Keratinocyte (primary cell): ENCODE results near the gene OTOG.

ENCODE experiments used
- CTCF ChIP-seq, 3 experiments: IDR thresholded peaks in 1 of 3; conservative IDR thresholded peaks in 1 of 3; optimal IDR thresholded peaks in 1 of 3; 2 replicates in 2 of 3; 3 replicates in 1 of 3; pipeline versions ENCODE3 to v1.5.1; 2011; ENCODE audit warnings: low read length in 3 of 3, mild to moderate bottlenecking in 3 of 3, moderate library complexity in 2 of 3, control low read depth in 1 of 3, inconsistent platforms in 1 of 3; ENCODE audit not compliant: insufficient read depth in 2 of 3; ENCODE audit errors: extremely low read depth in 1 of 3
- EZH2 ChIP-seq: IDR thresholded peaks from one replicate; pipeline ENCODE4 v1.6.1; 2012; ENCODE audit warnings: inconsistent platforms, mild to moderate bottlenecking, low read length, moderate library complexity

- TF ChIP-seq CTCF (optimal IDR thresholded peaks at IDR 0.05 in 1 of 3, IDR thresholded peaks at IDR 0.05 in 1 of 3, conservative IDR thresholded peaks at IDR 0.05 in 1 of 3; ENCODE audit: extremely low read depth in 1 of 3, insufficient read depth in 2 of 3, low read length in 3 of 3) (no peak), EZH2 (no peak)
These were observed 8.3 kb upstream of the OTOG start for GRCh38 chr11:17538731-17539130.
